Hematopoietic multipotent progenitor cell treated with erythropoietin and hydrocortisone succinate and interleukin-3 and kit ligand, for 6 days (in vitro differentiated cells): ENCODE results near the gene ZBTB16.
A peak's percentile ranks its signal among the peaks of the same experiment; 100 is the strongest.

Experiments used
- DNase-seq: peaks from one replicate; pipeline ENCODE4 v3.0.0-alpha.2; 2015

ZBTB16 gene

DNA sequence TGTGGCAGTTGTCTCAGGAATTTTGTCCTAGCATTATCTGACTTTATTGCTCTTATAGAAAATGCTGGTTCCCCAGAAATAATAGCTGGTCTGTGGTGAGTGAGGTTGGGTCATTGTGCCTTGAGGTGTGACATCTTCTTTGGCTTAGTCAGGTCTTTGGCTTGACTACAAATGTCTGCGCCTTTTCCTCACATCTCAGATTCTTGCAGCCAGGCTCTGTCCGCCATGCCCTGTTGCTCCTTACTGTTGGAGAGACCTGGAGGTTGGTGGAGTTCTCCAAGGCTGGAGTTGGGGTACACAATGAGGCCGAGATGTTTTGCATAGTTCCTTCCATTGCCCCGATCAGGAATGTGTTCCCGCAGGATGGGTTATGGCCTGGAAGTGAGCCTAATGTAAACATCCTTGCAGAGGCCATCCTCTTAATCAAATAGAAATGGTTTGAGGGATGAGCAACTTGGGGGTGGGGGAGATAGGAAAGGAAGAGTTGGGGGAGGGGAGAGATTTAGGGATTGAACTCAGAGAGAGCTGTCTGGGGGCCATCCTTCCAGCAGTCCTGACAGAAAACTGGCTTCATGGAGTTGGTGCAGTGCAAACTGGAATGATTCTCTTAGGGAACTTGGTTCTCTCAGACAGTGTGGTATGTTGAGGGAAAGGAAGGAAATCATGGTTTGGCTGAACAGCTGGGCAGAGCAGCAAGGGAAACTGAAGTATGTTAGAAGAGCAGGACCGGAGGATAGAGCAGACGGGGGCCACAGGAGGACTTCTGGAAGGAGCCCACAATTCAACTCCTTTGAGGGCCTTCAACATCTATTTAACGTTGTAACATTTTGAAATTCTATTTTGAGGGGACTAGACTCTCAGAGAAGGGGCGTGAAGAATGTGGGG is 49.9 kb downstream of the ZBTB16 start:
- DNase-seq: no peak

DNA sequence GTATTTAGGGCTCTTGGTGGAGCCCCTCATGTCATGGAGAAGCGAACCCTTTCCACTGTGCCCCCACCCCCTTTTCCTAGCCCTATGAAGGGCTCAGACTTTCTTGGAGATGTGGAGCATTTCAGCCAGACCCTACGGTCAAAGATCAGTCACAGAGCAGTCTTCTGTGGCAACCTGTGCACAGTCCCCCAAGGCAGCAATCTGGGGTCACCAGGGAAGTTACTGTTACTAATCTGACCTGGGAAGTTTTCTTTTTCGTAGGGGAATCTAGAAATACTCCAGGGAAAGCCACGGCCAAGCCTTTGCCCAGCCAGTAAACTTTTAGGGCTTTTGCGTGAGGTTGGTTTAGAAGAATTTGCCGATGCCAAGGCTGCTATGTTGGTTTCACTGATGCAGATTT is 50.6 kb downstream of the ZBTB16 start:
- DNase-seq: no peak

DNA sequence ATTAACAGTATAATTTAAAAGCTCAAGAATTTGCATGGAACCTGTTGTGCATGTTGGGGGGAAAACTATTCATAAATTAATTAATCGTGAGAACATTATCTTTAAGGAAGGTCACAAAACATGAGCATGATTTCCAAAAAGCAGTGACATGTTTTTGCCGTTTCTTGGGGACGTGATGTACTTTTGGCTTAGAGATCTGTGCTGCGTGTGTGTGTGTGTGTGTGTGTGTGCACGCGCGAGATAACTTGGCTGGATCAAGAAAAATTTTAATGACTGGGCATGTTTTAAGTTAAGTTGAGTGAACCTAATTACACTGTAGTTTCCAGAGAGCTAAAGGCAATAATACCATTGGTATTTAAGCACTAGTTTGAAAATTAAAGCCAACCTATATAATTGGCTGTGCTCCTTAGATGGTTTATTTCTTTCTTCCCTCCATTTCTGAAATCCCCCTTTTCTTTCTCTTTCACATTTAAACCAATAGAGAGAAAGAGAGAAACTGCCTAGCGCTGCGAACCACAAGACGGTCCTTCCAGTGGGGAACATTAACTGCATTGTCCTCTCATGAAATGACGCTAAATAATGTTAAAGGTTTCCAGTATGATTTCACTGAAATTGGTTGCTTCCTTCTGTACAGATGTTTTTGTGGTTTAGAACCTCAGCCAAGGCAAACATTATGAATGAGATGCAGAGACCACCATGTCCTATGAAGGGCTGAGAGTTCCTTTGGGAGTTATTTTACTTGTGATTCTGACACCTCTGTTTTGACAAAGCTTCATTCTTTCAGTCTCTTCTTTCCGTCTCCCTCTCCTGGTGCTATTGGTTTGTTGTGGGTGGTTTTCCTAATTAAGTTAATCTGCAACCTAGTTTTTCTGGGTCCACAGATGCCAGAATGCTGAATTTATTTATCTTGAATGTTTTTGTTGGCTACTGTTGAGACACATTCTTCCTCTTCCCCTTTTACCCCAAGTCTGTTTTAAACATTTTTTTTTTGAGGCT is 51.7 kb downstream of the ZBTB16 start:
- DNase-seq: peak; percentile 87

GRCh38 chr11:114115451-114115928 is 56.0 kb downstream of the ZBTB16 start:
- DNase-seq: no peak

DNA sequence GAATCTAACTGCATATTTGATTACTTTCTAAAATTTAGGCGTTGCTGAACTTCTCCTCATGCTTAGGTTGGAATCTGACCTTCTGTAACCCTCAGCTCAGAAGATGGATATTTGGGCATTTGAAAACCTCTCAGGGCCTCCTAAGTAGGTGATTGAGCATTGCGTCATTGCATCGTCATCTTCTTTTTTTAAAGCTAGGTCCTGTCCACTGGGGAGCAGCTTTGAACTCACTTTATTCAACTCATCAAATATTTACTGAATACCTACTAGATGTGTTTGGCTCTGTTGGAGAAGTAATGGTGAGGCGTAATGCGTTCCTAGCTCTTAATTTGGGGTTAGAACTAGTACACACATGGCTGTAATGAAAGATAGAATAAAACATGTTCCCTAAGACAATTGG is 56.8 kb downstream of the ZBTB16 start:
- no peak for DNase-seq

GRCh38 chr11:114116800-114117199 is 57.3 kb downstream of the ZBTB16 start:
- no peak for DNase-seq

GRCh38 chr11:114120606-114121005 is 61.1 kb downstream of the ZBTB16 start:
- DNase-seq: no peak

GRCh38 chr11:114121138-114121537 is 61.6 kb downstream of the ZBTB16 start:
- DNase-seq: no peak

DNA sequence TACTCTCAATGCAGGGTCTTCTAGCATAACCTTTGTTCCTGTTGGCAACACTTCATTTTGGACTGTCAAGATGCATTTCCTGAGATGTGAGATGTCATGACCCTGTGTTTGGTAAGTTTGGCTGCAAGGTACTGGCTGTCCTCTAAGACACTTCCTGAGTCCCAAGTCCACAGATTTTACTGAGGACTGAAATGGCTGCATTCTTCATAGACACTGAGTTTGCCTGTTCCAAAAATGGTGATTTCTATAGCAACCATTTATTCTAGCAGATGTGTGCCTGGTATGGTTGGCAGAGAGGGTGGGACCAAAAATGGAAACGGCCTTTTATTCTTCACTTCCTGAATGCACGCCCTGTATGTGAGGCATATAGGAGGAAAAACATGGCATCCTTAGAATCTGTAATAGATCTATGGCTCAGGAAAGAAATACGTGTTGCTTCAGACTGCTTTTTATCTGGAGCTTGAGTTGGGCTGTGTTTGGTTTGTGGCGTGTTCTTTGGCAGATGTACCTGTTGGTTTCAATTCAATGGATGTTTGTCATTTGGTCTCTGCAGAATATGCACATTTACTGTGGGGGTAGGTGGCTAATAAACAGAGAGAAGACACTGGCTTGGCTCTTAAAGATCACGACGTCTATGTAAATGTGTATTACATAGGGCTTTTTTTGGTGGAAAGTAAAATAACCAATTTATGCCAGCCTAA is 62.4 kb downstream of the ZBTB16 start:
- no peak for DNase-seq

- DNase-seq: peak; percentile 70
Measured at GRCh38 chr11:114122686-114123085, 63.2 kb downstream of the ZBTB16 start.

DNA sequence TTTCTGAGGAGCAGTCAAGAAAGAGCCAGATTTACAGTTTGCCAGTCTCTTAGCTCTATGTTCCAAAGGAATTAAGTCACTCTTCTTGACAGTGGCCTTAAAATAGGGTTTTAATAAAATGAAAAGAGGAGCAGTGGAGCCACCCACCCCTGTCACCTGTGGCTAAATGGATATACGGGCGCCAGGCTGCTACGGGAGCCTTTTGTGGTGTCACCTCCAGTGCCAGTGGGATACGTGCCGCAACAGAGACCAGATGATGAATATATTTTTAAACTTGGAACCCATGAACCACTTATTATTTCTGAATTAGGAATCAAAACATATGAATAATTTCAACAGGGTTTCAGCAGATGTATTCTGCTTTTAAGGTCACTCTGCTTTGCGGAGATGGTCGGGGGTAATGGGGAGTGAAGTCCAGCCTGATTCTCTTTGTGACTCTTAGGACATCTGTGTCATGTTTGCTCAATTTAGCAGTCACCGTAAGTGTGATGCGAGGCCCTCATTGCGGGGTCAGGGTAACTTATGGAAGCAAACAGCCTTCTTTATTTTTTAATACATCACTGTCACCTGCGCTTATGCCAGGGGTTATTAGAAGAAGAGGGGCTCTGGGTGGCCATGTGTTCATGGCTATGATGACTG is 64.3 kb downstream of the ZBTB16 start:
- DNase-seq: no peak

DNA sequence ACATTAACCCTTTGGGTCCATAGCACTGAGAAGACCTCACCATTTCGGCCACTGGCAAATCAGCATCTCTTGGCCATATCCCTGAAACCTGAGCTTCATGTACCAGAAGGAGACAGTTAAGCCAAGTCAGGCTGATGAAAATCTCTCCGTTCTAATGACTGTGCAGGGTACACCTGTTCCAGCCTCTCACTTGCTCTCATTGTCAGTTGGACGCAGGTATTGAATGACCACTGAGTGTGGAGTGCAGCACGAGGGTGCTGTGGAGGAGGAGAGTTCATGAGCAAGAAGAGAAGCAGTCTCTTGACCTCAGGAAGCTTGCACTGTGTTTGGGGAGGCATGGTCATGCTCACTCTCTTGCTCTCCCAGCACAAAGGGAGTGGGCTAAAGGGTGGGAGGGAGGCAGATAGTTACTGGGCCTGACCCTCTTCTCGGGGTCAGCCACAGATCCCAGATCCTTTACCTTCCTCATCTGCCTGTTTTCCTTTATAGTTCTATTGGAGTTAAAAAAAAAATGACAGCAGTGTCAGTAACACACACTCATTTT is 65.2 kb downstream of the ZBTB16 start:
- DNase-seq: no peak

DNA sequence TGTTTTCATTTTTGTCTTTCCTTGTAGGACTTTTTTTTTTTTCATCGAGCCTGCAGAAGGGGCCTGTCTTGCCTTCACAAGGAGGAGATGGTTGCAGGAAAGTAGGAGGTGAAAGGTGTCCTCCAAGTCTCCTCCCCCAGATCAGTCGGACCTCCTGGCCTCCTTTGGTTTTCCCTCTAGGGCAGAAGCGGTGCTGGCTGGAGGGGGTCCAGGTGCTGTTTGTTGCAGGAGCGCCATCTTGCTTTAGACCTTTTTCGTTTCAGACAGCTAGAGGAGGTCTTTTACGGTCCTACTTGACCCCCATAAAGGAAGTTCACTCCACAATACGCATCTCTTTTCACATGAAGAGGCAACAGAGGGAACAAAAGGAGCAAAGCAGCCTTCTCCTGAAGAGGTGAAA is 66.0 kb downstream of the ZBTB16 start:
- no peak for DNase-seq

DNA sequence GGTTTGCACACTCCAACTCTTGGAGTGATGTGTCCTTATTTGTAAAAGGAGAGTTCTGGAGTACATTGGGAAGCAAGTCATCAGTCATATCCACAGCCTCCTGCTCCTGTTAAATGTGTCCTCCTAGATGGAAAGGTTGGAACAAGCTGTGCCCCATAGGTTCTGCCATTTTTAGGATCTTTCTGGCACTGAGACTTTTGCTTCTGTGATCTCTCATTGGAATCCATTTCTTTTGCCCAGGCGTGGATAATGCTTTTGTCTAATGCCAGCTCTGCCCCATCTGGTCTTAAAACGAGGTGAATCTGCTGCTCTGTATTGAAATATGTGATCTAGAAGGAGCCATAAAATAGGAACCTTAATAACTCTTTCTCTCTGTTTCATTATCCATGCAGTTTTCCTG is 66.4 kb downstream of the ZBTB16 start:
- no peak for DNase-seq

DNA sequence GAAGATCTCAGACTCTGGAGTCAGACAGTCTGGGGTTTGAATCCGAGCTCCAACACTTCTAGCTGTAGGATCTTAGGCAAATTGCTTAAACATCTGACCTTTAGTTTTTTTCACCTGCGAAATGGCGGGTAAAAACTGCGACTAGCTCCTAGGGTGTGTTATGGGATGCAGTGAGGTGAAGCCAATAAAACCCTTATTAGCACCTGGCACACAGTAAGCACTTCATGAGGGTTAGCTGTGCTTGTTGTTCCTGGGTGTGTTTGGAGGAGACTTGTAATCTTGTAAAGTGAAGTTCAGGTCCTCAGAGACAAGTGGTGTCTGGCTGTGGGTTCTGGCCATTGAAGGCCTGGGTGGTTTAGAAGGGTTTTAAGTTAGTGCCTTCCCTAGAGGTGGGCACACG is 68.9 kb downstream of the ZBTB16 start:
- no peak for DNase-seq

- no peak for DNase-seq
Measured at GRCh38 chr11:114129142-114129541, 69.6 kb downstream of the ZBTB16 start.

GRCh38 chr11:114129699-114130098 is 70.2 kb downstream of the ZBTB16 start:
- DNase-seq: no peak

DNA sequence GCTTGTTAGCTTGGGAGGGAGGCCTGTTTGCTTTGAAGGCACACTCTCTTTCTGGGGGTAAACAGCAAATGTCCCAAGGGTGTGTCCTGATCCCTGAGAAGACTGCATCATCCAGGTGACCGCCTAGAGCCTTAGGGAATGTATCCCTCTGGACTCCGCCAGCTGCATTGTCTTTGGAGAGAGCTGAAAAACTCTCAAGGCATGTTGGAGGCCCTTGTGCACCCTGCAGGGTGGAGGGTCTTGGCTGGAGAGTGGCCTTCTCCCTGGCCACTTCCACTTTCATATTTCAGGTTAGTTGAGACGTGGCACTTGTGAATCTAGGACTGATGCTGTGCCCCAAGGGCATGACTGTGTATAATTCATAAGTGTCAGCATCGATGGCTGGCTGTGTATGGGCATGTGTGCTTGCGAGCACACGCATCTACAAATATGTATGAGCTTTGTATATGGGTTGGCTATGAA is 70.6 kb downstream of the ZBTB16 start:
- DNase-seq: no peak

DNA sequence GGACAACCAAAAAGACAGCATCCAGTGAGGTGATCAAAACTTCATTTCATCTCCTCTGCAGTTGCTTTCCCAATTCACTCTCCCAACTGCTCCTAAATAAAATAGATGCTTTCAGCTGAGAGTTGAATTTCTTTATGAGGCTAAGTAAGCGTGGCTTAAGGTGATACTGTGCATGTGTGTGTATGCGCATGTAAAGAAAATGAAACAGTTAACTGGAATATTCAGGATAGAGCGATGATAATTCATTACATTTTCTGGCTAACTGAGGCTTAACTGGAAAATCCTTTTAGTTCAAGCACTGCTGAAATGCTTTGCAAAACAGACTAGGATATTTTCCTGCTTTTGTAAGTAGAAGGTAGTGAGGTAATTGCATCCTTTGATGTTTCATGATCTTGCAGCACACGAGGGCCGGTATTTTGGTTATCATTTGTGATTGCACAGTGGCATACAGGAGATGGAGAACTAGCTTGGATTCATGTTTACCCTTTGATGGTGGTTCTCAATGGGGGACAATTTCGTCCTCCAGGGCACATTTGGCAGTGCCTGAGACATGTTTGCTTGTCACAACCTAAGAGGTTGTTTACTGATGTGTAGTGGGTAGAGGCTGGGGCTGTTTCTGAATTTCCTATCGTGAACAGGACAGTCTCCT is 71.2 kb downstream of the ZBTB16 start:
- DNase-seq: no peak

DNA sequence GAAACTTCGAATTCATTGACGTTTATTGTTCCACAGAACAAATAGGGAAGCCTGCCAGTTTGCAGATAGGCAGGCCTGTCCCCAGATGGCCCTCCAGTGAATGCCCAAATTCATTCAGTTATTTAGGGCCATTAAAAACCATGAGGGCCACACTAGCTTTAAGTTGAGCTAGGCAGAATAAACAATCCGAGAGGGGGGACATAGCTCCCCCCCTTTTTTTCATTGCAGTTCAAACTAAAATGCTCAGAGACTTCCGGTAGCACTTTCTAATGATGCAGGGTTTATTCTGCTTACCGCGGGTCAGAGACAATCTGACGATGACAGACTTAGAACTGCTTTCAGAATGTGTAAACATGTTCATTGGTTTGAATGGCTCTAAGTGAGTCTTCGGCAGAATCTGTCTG is 72.0 kb downstream of the ZBTB16 start:
- peak; percentile 40 for DNase-seq

GRCh38 chr11:114132417-114132816 is 72.9 kb downstream of the ZBTB16 start:
- peak; percentile 57 for DNase-seq
